ENCODE measurements around the gene SUGP2. TPM values are rescaled to one million over a fixed set of nuclear protein-coding genes. Genes with fewer than 3 reads are reported as not detected.
A peak's percentile ranks its signal among the peaks of the same experiment; 100 is the strongest.

Gene SUGP2
- total and polyA plus RNA-seq, 2 of the 13 experiments (the other 11 are each of a cell fraction or from before 2014, with no cell fraction given) = 40.6 to 57.7 TPM

DNA sequence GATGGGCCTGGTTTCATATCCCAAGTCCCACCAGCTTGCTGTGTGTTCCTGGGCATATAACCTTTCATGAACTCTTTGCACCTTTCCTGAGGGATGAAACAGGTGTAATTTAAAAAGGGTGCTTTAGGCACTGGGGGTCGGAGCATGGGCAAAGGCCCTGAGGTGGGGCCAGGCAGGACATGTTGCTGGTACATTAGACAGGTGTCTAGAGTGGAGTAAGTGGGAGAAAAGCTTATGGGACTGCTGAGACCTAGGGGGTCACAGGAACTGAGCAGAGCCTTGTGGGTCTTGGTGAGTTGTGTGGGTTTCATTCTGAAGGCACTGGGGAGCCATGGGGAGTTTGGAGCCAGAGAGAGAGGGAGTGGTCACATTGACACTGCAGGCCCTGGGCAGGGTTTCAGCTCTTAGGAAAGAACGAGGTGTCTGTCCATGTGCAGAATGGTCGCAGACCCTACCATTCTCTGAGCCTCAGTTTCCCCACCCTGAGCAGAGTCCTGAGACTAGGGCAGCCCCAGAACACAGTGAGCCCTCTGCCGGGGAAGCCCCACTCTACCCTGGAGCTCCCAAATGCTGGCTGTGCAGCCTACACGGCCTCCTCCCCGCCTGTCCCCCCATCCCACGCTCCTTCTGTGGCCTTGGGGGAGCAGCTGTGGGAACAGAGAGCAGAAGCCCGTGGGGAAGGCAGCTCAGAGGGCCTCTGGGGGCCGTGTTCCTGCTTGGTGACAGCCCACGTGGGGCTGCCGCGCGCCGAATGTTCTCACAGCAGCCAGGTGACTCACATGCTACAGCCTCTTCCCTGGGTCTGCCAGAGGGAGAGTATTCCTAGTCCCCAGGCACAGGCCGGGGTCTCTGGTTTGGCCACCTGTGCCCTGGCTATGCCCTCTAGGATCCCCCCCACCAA, 85.0 kb downstream of the SUGP2 start:
- no peaks in the 10 kb centered on the region for H4K20me1 ChIP-seq (ENCODE audit: insufficient read depth, low read length)
- H3K4me3 ChIP-seq (replicated peaks in 1 of 3; ENCODE audit: insufficient read depth in 1 of 3, low read depth in 2 of 3, low read length in 3 of 3) = no peak overlapping the region; a peak in 1 of 6 replicates
- no peak overlapping the region for H2AFZ ChIP-seq (ENCODE audit: low read length)
- FAIRE-seq (no peak), DNase-seq (ENCODE audit: low spot score) (no peak), ATAC-seq (peak; percentile 39; the same call in 2 of the 3 replicates)
- no peak overlapping the region for H3K9ac ChIP-seq (ENCODE audit: insufficient read depth, low read depth, low read length)
- H3K27ac ChIP-seq (ENCODE audit: extremely low read length, insufficient read depth, low read length) = no peak overlapping the region
- WGBS (ENCODE audit: low lambda C conversion rate) = 45% methylated on average over 1 of the region's 15 CpGs
- H3K4me2 ChIP-seq (ENCODE audit: low read depth, low read length) = no peak overlapping the region
- POLR2A ChIA-PET = no interaction called here
- intact Hi-C loops (cut with micrococcal nuclease; ENCODE audit: unreplicated experiment) (no loop called here), in situ Hi-C loops (cut with HindIII; ENCODE audit: extremely low pct_ligation_motif_present, low pct_unique_long_range_greater_than_20kb) (no loop called here)
- no peaks in the 10 kb centered on the region for H3K9me3 ChIP-seq (ENCODE audit: low read length)
- H3K36me3 ChIP-seq (replicated peaks in 1 of 2; ENCODE audit: control insufficient read depth in 1 of 2, insufficient read depth in 2 of 2, low read length in 2 of 2) = no peaks in the 10 kb centered on the region
- no TSS peak for BruUV-seq (replicated peaks)
- no peaks in the 10 kb centered on the region for H3K79me2 ChIP-seq (ENCODE audit: insufficient read depth, low read length)
- TF ChIP-seq, protein P1, sequence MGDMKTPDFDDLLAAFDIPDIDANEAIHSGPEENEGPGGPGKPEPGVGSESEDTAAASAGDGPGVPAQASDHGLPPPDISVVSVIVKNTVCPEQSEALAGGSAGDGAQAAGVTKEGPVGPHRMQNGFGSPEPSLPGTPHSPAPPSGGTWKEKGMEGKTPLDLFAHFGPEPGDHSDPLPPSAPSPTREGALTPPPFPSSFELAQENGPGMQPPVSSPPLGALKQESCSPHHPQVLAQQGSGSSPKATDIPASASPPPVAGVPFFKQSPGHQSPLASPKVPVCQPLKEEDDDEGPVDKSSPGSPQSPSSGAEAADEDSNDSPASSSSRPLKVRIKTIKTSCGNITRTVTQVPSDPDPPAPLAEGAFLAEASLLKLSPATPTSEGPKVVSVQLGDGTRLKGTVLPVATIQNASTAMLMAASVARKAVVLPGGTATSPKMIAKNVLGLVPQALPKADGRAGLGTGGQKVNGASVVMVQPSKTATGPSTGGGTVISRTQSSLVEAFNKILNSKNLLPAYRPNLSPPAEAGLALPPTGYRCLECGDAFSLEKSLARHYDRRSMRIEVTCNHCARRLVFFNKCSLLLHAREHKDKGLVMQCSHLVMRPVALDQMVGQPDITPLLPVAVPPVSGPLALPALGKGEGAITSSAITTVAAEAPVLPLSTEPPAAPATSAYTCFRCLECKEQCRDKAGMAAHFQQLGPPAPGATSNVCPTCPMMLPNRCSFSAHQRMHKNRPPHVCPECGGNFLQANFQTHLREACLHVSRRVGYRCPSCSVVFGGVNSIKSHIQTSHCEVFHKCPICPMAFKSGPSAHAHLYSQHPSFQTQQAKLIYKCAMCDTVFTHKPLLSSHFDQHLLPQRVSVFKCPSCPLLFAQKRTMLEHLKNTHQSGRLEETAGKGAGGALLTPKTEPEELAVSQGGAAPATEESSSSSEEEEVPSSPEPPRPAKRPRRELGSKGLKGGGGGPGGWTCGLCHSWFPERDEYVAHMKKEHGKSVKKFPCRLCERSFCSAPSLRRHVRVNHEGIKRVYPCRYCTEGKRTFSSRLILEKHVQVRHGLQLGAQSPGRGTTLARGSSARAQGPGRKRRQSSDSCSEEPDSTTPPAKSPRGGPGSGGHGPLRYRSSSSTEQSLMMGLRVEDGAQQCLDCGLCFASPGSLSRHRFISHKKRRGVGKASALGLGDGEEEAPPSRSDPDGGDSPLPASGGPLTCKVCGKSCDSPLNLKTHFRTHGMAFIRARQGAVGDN (CRISPR knock-in tag; IDR thresholded peaks at IDR 0.05) = peak; percentile 25; the same call in 1 of the 2 replicates
- TF ChIP-seq, protein P2, sequence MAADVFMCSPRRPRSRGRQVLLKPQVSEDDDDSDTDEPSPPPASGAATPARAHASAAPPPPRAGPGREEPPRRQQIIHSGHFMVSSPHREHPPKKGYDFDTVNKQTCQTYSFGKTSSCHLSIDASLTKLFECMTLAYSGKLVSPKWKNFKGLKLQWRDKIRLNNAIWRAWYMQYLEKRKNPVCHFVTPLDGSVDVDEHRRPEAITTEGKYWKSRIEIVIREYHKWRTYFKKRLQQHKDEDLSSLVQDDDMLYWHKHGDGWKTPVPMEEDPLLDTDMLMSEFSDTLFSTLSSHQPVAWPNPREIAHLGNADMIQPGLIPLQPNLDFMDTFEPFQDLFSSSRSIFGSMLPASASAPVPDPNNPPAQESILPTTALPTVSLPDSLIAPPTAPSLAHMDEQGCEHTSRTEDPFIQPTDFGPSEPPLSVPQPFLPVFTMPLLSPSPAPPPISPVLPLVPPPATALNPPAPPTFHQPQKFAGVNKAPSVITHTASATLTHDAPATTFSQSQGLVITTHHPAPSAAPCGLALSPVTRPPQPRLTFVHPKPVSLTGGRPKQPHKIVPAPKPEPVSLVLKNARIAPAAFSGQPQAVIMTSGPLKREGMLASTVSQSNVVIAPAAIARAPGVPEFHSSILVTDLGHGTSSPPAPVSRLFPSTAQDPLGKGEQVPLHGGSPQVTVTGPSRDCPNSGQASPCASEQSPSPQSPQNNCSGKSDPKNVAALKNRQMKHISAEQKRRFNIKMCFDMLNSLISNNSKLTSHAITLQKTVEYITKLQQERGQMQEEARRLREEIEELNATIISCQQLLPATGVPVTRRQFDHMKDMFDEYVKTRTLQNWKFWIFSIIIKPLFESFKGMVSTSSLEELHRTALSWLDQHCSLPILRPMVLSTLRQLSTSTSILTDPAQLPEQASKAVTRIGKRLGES (CRISPR knock-in tag; IDR thresholded peaks at IDR 0.05; ENCODE audit: borderline replicate concordance) = no peak
- H3K27me3 ChIP-seq (ENCODE audit: control insufficient read depth in 1 of 2, insufficient read depth in 2 of 2, low read length in 2 of 2) = no peaks in the 10 kb centered on the region
- CTCF ChIA-PET (ENCODE audit: low intra/inter-chr PET ratio, low total read pairs) = no interaction called here
- peaks cover 34% of the 10 kb centered on the region for H3K4me1 ChIP-seq (ENCODE audit: insufficient read depth, low read length)
